ENCODE measurements around the gene KLF12. TPM values are rescaled to one million over a fixed set of nuclear protein-coding genes. Genes with fewer than 3 reads are reported as not detected.

Gene KLF12
- total and polyA plus RNA-seq, 3 donors from 2014 or later, result 3.8 to 10.8 (median 8.5) TPM

GRCh38 chr13:74087357-74087756 is 46.8 kb downstream of the KLF12 start:
- Histone ChIP-seq H3K9me3 (no peaks in the 10 kb centered on the region), H3K36me3 (ENCODE audit: low read depth, missing control alignments) (no peaks in the 10 kb centered on the region), H3K27ac (no peak overlapping the region), H3K4me3 (no peak overlapping the region), H3K27me3 (no peaks in the 10 kb centered on the region), H3K4me1 (no peaks in the 10 kb centered on the region)
- DNase-seq, result no peak
- intact Hi-C loops (cut with DNase I; ENCODE audit: low total_unique reads), result no loop called here
- 48% methylated on average over 3 of the region's 3 CpGs for WGBS, 2 donors
- TF ChIP-seq, protein P1, sequence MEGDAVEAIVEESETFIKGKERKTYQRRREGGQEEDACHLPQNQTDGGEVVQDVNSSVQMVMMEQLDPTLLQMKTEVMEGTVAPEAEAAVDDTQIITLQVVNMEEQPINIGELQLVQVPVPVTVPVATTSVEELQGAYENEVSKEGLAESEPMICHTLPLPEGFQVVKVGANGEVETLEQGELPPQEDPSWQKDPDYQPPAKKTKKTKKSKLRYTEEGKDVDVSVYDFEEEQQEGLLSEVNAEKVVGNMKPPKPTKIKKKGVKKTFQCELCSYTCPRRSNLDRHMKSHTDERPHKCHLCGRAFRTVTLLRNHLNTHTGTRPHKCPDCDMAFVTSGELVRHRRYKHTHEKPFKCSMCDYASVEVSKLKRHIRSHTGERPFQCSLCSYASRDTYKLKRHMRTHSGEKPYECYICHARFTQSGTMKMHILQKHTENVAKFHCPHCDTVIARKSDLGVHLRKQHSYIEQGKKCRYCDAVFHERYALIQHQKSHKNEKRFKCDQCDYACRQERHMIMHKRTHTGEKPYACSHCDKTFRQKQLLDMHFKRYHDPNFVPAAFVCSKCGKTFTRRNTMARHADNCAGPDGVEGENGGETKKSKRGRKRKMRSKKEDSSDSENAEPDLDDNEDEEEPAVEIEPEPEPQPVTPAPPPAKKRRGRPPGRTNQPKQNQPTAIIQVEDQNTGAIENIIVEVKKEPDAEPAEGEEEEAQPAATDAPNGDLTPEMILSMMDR (IDR thresholded peaks at IDR 0.05), result no peak
- no peak for TF ChIP-seq POLR2A (IDR thresholded peaks at IDR 0.05)

Measured in testis (tissue), 3 donors.